WERI-Rb-1 (cell line): Measurements from ENCODE around the gene BCL2L11.

Experiments used
- DNase-seq: peaks from one replicate; pipeline ENCODE4 v3.0.0-alpha.2; 2020
- H3K27ac ChIP-seq: fragments of 250-450 bp; sonication (Bioruptor Pico); 2 replicates; pipeline ENCODE4 v1.5.1; 2020; ENCODE audit warnings: mild to moderate bottlenecking, moderate library complexity
- H3K27me3 ChIP-seq: fragments of 250-450 bp; sonication (Bioruptor Pico); 2 replicates; pipeline ENCODE4 v1.5.1; 2021; ENCODE audit warnings: mild to moderate bottlenecking, low read depth, moderate library complexity; ENCODE audit not compliant: insufficient read depth, severe bottlenecking
- H3K36me3 ChIP-seq: fragments of 250-450 bp; sonication (Bioruptor Pico); 2 replicates; pipeline ENCODE4 v1.5.1; 2020; ENCODE audit warnings: mild to moderate bottlenecking, moderate library complexity
- H3K4me3 ChIP-seq: 2 replicates; pipeline ENCODE4 v1.5.1; 2011; ENCODE audit warnings: low read depth, mild to moderate bottlenecking, control low read depth, low read length
- H3K9me3 ChIP-seq: fragments of 250-450 bp; sonication (Bioruptor Pico); 2 replicates; pipeline ENCODE4 v1.5.1; 2021; ENCODE audit warnings: mild to moderate bottlenecking, moderate library complexity; ENCODE audit not compliant: severe bottlenecking
- TF ChIP-seq, protein P1 (sequence below): IDR thresholded peaks from 2 replicates; pipeline ENCODE4 v1.5.1; 2011; ENCODE audit warnings: low read depth, mild to moderate bottlenecking, control low read depth, inconsistent platforms, low read length

BCL2L11 gene

GRCh38 chr2:111178730-111179405 is 58.2 kb downstream of the BCL2L11 start:
- no peak overlapping the region for H3K4me3 ChIP-seq
- H3K27me3 ChIP-seq, result peaks cover 86% of the 10 kb centered on the region
- TF ChIP-seq, protein P1, sequence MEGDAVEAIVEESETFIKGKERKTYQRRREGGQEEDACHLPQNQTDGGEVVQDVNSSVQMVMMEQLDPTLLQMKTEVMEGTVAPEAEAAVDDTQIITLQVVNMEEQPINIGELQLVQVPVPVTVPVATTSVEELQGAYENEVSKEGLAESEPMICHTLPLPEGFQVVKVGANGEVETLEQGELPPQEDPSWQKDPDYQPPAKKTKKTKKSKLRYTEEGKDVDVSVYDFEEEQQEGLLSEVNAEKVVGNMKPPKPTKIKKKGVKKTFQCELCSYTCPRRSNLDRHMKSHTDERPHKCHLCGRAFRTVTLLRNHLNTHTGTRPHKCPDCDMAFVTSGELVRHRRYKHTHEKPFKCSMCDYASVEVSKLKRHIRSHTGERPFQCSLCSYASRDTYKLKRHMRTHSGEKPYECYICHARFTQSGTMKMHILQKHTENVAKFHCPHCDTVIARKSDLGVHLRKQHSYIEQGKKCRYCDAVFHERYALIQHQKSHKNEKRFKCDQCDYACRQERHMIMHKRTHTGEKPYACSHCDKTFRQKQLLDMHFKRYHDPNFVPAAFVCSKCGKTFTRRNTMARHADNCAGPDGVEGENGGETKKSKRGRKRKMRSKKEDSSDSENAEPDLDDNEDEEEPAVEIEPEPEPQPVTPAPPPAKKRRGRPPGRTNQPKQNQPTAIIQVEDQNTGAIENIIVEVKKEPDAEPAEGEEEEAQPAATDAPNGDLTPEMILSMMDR, result no peak
- H3K36me3 ChIP-seq, result no peaks in the 10 kb centered on the region
- DNase-seq, result no peak
- H3K27ac ChIP-seq, result no peak overlapping the region
- H3K9me3 ChIP-seq, result no peaks in the 10 kb centered on the region

DNA sequence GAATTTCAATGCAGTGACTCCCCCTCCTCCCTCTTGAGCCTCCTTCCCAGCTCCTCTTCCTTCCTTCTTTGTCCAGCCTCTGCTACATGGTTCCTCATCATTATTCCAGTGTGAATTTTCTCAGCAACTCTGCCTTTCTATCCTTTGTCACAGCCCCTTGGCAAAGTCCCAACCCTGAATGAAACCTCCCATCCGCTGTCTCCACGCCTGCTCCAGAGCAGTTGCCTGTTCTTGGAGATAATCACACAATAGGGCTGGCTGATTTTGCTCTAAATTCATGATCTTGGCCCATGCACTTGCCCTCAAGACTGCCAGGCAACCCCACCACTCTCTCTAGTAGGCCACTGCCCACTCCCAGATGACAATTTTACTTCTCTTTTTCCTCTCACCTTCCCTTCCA is 61.4 kb downstream of the BCL2L11 start:
- Histone ChIP-seq H3K27me3 (peaks cover 80% of the 10 kb centered on the region), H3K9me3 (no peaks in the 10 kb centered on the region), H3K4me3 (no peak overlapping the region), H3K27ac (no peak overlapping the region), H3K36me3 (no peaks in the 10 kb centered on the region)
- TF ChIP-seq, protein P1, result no peak
- no peak for DNase-seq

- DNase-seq, result no peak
- Histone ChIP-seq H3K4me3 (no peak overlapping the region), H3K9me3 (no peaks in the 10 kb centered on the region), H3K36me3 (no peaks in the 10 kb centered on the region), H3K27me3 (peaks cover 79% of the 10 kb centered on the region), H3K27ac (no peak overlapping the region)
- TF ChIP-seq, protein P1, result no peak
Observed at GRCh38 chr2:111182740-111183139, 62.0 kb downstream of the BCL2L11 start.

DNA sequence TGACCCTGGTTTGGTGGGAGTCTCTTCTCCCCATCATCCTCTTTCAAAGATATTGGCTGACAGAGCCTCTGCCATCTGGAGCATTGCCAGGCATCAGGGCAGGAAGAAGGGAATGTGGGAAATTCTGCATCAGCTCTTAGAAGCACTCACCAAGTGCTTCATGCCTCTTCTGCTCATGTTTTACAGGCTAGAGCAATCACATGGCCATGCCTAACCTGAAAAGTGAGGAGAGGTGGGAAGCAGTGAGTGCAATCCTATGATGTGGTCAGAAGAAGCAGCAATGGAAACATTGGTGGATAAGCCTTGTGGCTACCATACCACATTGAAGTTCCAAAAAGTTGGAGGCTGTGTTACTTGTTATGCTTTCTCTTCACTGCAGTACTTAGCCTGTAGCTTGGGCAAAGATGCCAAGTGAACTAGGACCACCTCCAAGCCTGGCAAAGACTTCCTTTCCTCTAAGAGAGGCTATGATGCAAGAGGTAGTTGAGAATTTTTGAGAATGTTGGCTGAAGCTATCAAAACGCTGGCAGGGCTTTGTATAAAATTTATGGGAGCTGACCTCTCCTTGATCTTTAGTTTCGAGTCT is 64.1 kb downstream of the BCL2L11 start:
- Histone ChIP-seq H3K36me3 (no peaks in the 10 kb centered on the region), H3K4me3 (no peak overlapping the region), H3K27ac (no peak overlapping the region), H3K27me3 (peaks cover 74% of the 10 kb centered on the region), H3K9me3 (no peaks in the 10 kb centered on the region)
- no peak for DNase-seq
- TF ChIP-seq, protein P1, result no peak

DNA sequence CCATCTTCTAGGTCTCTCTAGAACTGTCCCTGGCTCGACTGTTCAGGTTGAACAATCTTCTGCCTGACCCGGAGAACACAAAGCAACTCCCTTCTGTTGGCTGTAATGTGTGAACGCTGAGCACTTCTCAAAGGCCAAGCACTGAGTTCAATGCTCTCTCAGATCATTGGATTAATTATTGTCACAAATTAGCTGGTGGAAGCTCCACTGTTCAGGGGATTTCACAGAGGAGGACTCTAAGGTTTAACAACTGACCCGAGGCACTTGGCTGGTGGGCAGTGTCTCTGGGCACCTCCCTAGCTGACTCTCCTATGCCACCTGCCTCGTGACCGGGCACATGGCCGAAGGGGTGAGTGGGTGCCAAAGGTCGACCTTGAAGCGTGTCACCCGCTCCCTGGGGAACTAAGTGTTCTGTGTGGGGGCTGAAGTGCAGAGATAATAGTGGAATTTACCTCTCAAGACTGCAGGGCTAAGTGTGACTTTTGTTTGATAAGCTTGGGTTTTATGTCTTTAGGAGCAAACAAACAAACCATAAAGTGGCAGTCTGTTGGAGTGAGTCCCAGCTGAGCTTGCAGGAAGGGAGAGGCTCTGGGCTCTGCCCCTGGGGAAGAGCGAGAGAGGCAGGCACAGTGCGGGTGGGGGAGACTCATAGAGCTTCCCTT is 64.8 kb downstream of the BCL2L11 start:
- Histone ChIP-seq H3K9me3 (no peaks in the 10 kb centered on the region), H3K27ac (no peak overlapping the region), H3K4me3 (no peak overlapping the region), H3K36me3 (no peaks in the 10 kb centered on the region), H3K27me3 (peaks cover 71% of the 10 kb centered on the region)
- DNase-seq, result no peak
- TF ChIP-seq, protein P1, result no peak
